HG03457 (cell line): ENCODE results near the gene LRMDA.

ENCODE experiments used
- ATAC-seq: cut with Tn5 transposase; IDR thresholded peaks from one replicate; pipeline ENCODE4 v1.9.1; 2021; ENCODE audit warnings: moderate number of reproducible peaks; ENCODE audit not compliant: unreplicated experiment

LRMDA gene

DNA sequence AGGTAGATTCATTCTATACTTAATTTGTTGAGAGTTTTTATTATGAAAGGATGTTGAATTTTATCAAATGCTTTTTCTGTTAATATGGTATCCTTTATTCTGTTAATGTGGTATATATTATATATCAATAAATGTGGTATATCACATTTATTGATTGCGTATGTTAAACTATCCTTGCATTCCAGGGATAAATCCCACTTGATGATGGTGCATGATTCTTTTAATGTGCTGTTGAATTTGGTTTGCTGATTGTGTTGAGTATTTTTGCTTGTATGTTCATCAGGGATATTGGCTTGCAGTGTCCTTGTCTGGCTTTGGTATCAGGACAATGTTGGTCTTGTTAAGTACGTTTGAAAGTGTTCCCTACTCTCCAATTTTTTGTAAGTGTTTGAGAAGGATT lies 11.9 kb downstream of the LRMDA start:
- ATAC-seq, result no peak

DNA sequence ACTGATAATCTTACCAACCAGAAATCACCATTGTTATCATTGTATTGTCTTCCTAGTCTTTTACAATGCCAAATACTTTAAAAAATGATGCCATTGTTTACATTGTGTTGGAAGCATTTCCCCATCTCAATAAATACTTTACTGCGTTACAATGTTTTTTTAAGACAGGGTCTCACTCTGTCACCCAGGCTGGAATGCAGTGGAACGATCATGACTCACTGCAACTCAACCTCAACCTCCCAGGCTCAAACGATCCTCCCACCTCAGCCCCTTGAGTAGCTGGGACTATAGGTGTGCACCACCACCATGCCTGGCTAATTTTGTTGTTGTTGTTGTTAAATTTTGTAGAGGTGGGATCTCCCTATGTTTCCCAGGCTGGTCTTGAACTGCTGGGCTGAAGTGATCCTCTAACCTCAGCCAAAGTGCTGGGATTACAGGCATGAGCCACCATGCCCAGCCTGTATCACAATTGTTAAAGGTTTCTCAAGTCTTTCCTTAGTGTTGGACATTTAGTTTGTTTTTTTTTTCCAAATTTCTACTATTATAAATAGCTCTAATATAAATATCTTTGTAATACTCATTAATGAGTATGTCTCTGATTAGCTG lies 13.5 kb downstream of the LRMDA start:
- ATAC-seq, result no peak

DNA sequence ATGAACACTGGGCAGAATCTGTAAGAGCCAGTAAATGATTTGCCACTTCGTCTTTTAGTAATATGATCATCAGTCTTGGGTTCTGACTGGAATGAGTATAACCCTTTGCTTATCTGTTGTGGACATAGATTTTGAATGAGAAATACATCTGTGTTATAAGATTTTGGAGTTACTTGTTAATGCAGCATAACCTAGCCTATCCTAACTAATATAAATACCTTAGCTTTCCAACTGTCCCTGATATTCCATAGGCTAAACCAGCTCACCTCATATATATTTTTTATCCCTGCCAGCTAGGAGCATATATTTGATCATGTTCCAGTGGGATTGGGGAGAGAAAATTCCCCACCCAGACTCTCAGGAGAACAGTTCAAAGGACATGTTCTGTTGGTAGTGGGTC lies 15.1 kb downstream of the LRMDA start:
- ATAC-seq, result no peak

DNA sequence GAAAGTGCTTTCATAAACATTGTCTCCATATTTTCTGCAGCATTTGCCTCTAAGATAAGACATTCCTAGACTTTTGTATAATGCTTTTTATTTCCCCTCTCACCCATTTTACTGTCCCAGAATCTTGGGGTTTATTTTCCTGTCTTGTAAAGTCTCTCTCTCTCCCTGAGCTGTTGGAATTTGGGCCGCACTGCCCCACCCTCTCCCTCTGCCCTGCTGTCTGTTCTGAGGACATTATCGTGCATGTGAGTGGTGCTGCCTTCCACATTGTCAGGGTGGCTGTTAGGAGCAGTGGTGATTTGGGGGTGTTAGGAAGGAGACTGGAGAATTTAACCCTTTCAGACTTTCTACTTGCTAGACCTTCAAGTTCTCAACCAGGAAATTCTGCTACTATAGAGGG lies 16.7 kb downstream of the LRMDA start:
- ATAC-seq, result no peak

DNA sequence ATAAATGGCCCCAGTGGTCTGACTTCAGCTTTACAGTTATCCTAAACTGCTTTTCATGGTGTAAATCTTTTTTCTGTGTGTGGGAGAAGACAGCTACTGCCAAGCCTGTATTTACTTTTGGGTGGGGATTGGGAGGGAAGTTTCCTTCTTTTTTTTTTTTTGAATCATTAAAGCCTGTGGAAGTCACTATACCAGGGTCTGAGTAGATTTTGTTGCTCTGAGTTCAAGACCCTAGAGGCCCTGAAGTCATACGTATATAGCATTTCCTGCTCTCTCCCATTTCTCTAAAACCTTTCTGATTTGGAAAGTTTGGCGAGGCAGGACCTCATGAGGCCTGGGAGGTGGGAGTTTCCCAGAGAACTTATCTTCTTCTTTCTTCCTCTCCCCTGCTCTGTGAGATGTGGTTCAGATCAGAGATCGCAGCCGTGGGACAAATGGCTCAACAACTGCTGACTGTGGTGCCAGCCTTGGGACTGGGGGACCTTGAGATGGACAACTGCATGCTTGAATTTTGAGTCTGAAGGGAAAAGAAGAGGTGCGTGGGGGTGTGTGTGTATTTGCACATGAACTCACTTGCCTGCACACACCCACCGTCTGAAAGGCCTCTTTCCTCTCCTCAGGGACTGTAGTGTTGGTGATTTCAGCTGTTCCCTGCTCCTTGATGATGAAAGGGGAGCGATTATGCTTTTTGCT lies 18.1 kb downstream of the LRMDA start:
- ATAC-seq, result no peak

DNA sequence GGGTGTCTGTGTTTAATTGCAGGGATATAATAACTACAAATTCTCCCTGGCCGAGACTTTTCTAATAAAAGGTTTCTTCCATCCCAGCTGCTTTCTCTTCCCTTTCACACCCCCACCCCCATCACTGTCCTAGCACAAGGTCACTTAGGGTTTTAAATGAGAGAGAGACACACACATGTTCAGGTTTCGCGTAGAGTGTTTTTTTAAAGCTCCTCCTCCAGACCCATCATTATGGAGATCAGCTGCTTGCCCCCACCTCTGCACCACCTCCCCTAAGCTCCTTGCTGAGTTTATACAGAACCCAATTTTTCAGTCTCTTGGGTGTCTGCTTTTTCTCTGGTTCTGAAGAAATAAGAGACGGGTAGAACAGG lies 18.6 kb downstream of the LRMDA start:
- ATAC-seq, result no peak

DNA sequence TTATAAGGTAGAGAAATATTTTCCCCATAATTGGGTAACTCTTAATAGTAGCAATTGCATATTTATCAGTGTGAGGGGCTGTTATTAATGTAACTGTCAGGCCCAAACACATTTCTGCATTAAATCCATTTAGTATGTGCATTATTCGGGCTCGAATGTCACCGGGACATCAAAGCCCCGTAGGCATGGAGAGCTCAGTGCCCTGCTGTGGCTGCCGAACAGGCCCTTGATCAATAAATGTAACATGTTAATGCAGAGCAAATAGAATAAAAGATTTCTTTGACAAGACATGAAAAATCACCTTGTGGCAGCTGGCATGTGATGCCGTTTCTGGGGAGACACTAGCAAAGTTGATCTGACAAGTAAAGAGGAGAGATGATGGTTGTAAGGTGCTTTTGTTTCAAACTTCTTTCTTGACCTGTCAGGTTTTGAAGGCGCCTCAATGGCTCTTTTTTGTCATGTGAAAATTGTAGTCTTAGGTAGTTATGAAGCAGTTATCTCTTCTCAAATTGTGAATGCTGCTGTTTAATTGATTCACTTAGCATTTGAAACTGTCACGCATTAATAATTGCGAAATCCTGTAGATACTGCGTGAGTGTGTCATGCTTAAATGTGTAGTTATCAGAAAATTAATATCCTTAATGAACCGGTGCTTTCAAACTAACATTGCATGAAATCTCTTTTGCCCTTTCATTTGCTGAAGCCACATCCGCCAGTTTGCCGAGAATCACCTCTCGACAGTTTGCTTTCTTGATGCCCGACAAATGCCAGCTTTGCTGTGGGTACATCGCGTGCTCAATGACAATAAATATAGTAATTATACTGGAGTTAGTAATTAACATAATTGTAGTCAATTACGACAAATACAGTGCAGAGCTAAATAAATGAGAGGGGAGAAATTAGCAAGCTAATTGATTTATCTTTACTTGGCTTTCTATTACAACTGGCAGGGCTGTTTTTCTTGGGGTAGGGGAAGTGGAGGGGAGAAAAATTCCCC lies 19.5 kb downstream of the LRMDA start:
- ATAC-seq, result no peak

DNA sequence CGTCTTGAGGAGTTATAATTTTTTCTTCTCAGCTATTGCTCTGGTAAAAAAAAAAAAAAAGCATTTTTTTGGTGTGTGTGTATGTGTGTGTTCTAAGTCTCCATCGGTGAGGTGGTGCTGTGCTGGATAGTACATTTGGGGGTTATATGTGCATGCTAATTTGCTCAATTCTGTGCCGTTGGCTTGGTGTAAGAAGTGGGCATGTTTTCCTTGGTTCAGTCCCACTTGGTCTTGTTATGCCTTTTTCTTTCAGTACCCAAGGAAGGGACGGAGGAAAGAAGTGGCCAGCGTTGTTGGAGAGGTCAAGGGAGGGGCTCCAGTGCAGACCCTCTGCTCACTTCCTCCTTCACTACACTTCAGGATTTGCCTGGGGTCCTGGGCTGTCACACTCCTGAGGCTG lies 20.4 kb downstream of the LRMDA start:
- ATAC-seq, result no peak

DNA sequence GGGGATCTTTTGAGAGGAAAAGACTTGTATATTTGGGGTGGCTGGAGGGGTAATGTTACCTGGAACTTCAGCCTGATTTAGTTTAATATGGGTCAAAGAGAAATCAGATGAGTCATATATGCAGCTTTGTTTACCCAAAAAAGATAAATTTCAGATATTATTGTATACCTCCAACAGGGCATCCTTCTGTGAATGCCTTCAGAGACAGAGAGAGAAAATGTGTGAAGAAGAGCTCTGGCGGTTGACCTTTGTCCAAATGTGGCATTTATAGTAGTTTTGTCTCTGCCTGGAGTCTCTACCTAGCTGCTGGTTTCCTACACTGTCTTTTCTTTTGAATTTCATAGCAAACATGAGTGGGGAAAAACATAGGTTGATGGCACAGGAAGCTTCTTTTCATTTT lies 21.6 kb downstream of the LRMDA start:
- ATAC-seq, result no peak

DNA sequence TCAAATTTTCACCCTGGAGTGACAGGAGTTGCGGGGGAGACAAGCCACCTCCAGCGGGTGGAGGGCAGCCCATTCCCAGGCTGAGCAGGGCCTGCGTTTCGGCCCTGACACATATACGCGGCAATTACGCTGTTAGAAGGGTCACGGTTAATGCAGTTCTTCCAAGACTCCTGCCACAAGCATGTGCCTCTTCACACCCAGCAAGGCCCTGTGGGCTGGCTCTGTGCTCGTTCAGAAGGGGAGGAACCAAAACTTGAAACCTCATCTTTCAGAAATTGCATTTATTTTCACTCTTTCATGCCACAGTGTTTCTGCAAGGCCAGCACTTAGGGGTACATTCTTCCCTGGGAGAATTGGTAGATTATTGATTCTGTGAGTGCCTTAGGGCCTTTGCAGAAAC lies 24.7 kb downstream of the LRMDA start:
- no peak for ATAC-seq

DNA sequence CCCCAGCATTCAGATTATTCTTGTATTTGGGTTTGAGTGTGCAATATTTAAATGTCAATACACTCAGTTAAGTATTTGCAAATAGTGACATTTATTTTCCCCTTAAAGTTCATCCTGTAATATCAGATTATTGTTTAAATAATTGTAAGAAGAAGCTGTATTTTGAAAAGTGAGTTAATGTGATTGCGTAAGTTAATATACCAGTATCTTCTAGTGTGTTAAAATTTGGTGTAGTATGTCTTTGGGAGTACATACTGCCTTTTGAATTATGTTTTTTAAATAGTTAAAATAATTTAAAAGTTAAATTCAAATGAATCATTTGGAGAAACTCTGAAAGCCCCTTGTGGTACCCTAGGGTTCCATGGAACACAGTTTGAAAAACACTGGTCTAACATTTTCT lies 28.6 kb downstream of the LRMDA start:
- ATAC-seq, result no peak

DNA sequence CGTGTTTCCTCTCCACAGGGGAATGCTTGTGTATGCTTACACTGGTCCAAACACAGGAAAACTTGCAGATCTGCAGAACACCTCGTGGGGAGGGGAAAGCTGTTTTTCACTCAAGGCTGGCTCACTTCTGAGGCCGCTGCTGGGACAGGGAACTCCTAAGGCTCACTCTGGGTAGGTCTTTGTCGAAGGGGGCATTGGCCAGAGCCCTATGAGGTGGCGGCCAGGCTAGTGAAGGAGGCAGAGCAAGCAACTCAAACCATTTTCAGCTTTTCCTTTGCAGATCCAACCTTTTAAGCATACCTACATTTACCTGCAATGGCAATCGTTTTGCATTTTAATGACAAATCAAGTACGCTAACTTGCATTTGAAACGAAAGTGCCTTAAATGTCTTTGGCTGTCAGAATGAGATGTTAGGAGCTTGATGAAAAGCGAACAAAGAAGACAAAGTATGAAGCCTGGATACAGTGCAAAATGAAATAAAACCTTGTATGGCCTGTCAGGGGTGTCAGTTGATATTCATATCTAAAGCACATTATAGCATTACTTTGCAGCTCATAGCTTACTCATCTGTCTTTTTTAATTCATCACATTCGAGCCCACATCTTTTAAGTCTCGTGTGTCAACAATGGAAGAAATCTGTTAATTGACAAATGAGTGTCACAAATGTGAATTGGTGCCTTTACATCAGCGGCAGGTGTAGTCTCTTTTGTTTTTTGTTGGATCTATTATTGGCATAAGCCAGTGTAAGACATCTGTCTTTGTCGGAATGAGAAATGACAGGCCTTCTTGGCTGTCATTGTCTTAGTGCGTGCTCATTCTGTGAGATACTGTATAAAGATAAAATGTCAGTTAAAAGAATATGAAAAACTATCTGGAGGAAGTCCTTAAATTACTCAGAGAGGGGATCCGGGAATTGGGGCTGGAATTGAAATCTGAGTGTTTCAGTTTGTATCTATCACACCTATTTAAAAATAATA lies 30.5 kb downstream of the LRMDA start:
- ATAC-seq, result no peak

DNA sequence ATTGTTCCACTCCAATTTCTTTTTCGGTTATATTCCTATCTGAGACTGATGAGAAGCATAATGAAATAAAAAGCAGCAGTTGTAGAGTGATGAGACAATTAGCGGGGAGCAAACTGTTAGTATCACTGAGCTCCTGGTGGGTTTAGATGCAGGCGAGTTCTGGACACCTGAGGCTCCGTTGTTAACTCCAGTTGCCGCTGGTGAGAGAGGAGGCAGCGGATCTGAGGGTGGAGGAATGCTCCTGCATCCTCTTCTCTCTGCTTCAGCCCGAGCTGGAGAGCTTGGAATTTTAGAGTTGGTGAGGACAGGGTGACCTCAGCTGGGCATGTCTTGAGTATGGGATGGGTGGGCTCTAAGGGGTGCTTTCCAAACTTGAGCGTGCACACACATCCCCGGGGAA lies 31.4 kb downstream of the LRMDA start:
- ATAC-seq, result no peak

DNA sequence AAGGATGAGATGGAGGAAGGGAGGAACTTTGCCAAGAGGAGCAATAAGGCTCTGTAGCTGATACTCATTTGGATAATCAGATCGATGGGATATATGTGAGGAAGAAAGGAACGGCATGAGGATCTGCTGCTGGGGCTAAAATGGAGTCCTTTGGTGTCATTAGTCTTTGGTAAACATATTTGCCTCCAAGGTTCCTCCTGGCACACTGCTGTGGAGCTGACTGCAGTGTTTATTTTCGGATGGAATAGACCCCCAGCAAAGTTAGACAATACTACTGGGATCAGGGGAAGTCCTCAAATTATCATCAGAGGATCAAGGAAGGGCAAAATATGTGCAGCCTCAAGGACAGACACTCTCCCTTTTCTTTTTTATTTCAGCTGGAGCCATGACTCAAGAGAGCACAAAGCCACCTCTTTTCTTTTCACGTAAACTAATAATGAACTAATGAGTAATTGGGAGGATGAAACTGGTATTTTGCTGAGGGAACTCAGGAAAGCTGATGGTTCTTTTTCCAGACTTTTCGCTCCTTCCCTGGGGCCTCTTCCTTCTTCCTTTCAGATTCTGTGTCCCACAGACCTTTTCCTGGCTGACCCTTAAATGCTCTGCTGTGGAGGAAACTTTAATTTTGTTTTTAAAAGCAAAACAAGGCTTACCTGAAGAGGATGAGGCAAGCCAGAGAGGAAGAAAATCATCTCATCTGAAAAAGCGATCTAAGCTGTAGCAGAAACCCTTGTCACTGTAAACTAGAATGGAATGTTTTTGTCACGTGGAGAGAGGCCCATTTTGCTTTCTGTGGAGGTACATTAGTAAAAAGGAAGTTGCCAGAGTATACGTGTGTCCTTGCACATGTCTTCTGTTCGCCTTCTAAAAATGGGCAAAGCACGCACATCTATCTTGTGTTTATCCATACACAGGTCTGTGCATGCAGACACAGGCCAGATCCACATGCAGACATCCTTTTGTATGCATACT lies 33.3 kb downstream of the LRMDA start:
- ATAC-seq, result no peak

DNA sequence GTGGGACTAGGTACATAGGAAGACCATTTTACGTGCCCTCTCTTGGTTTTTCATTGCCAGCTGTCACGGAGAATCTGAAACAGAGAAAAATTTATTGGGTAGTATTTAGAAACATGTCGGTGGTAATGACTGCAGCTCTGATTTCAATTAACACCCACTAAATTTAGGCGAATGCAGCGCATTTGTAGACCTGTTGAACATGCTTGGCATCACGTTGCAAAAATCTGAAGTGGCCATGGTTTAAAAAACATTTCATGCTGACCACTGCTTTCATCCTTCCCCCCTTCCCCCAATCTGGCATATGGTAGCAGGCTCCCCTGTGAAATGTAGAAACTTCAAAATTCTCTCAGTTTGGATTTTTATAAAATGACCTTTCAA lies 34.0 kb downstream of the LRMDA start:
- ATAC-seq, result no peak

DNA sequence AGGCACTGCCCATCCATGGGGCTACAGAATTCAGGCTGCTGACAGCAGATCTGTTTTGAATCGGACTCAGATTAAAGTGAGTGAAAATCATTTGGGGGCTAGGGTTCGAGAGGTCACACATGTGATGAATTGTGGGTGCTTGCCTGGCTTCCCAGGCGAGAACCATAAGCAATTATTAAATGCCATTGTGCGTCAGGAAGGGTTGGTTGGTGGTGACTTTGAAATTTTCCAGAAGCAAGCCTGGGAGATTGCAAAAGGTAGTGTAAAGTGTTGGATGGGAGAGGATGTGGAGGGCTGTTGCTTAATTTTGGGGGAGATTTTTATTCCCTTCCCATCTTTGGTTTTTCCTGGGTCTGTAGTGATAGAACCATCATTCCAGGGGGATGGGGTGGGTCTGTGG lies 34.6 kb downstream of the LRMDA start:
- no peak for ATAC-seq

DNA sequence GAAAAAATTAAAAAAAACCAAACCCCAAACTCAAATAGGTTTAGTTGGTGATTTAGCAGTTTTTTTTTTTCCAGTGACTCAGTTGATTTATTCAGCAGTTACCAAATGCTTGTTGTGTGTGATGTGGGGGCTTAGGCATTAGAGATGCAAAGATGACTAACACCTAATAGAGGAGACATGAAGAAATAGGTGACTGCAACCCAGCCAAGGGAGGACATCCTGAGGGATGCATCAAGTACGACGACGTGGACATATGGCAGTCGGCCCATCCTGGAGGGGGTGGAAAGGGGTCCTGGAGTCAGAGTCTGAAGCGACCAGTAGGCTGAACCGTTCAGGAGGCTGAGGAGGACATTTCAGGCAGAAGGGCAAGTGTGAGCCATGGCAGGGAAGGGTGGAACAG lies 35.5 kb downstream of the LRMDA start:
- no peak for ATAC-seq

DNA sequence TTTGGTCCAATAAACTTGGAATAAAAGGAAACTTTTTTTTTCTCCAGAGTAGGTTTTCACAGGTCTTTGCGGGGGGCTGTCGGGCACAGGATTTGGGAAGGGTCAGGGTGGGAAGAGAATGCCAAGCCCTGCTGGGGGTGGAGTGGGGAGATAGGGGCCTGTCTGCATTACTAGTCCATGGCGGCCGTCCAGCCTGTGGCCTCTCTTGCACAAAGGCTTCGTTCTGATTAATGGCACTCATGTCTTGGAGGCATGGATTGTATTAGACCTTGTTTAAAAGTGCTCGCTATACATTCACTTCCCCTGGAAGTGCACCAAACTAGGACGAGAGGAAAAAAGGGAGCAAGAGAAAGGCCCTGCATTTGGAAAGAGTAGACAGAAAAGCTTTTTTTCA lies 37.2 kb downstream of the LRMDA start:
- ATAC-seq, result no peak

DNA sequence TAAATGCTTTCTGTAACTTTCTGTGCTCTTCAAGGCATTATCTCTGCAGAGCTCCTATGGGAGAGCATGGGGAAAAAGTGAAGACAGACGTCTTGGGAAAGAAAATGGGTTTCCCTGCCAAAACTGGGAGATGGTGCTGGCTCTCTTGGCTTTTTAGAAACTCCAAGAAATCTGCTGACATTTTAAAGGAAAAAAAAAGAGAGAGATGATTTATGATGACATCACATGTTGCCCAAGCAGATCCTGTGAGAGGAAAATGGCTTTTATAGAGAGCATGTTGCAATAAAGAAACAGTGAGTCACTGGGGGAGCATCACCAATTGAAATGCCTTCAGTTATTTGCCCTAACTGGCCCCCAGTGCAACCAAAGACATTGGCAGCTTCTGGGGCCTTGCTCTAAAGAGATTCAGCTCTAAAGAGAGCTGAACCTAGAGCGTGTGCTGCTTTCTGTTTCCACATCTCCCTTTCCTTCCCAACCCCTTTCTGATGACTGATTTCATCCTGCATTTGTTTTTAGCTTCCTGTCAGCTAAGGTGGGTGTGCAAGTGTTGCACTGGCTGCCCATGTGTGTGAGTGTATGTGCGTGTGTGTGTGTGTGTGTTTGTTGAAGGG lies 37.7 kb downstream of the LRMDA start:
- ATAC-seq, result no peak
